ENCODE data around the gene FAM114A2.
A peak's percentile ranks its signal among the peaks of the same experiment; 100 is the strongest.

The FAM114A2 gene

GRCh38 chr5:153974813-153975163, 63.9 kb downstream of the FAM114A2 start:
- no peak for DNase-seq (ENCODE audit: low read depth)
- H3K4me3 ChIP-seq (ENCODE audit: low read depth, low read length) = no peak overlapping the region
- TF ChIP-seq MAX (IDR thresholded peaks at IDR 0.05; ENCODE audit: low read depth, low read length) (no peak), POLR2A (IDR thresholded peaks at IDR 0.05; ENCODE audit: extremely low read depth, insufficient read length) (no peak), MYC (IDR thresholded peaks at IDR 0.05; ENCODE audit: low read depth, low read length) (no peak), CTCF (IDR thresholded peaks at IDR 0.05; ENCODE audit: low read depth, low read length) (no peak)

DNA sequence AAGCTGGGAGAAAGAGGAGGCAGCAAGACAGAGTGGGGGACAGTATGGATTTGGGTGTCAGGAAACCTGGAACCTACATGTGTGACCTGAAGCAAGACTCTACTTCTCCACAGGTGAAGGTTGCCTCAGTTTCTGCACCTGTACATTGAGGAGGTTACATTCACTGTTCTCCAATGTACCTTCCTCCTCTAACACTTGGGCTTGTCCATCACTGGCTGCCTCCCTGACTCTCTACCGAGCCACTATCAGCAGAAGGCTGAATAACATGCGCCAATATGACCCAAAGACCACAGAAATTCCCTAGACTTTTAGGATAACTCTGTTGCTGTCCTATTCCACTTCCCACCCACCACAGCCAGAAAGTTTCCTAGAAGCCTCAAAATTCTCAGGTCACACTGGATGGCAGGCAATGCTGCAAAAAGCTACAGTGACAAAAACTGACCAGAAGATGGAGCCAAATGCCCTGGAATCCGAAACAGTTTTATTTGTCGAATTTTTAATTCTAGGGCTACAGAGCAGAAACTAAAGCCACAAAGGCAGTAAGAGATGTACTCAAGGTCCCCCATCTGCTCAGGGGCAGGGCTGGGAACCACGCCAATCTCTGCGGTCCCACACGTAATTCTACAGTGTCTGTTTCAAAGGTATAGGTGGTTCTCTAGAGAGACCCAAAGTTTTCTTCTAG, 64.4 kb downstream of the FAM114A2 start:
- no peak overlapping the region for H3K4me3 ChIP-seq (ENCODE audit: low read depth, low read length)
- TF ChIP-seq CTCF (IDR thresholded peaks at IDR 0.05; ENCODE audit: low read depth, low read length) (peak; percentile 59), MAX (IDR thresholded peaks at IDR 0.05; ENCODE audit: low read depth, low read length) (no peak)
- DNase-seq (ENCODE audit: low read depth) = peak; percentile 53

DNA sequence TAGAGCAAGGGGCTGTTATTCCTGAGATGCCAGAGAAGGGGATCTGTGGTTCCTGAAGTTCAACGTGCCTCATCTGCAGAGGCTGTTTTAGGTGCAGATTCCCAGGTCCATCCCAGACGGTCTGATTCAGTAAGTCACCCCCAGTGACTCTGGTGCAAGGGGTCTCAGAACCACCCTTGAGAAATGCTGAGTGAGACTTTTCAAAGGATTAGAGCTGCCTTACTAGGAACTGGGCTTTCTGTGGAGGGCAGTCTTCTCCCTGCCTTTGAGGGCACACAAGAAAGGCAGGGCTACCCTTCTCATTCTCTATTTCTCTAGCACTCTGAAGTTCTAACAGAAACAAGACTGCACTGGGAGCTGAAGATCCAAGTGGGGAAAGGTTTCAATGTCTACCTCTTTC, 66.5 kb downstream of the FAM114A2 start:
- no peak overlapping the region for H3K4me3 ChIP-seq (ENCODE audit: low read depth, low read length)
- TF ChIP-seq CTCF (IDR thresholded peaks at IDR 0.05; ENCODE audit: low read depth, low read length) (no peak), POLR2A (IDR thresholded peaks at IDR 0.05; ENCODE audit: extremely low read depth, insufficient read length) (no peak), MYC (IDR thresholded peaks at IDR 0.05; ENCODE audit: low read depth, low read length) (no peak), MAX (IDR thresholded peaks at IDR 0.05; ENCODE audit: low read depth, low read length) (no peak)
- DNase-seq (ENCODE audit: low read depth) = no peak

- no peak overlapping the region for H3K4me3 ChIP-seq (ENCODE audit: low read depth, low read length)
- no peak for DNase-seq (ENCODE audit: low read depth)
- no peak for TF ChIP-seq POLR2A (IDR thresholded peaks at IDR 0.05; ENCODE audit: extremely low read depth, insufficient read length)
- TF ChIP-seq MYC (IDR thresholded peaks at IDR 0.05; ENCODE audit: low read depth, low read length) = no peak
- no peak for TF ChIP-seq MAX (IDR thresholded peaks at IDR 0.05; ENCODE audit: low read depth, low read length)
- TF ChIP-seq CTCF (IDR thresholded peaks at IDR 0.05; ENCODE audit: low read depth, low read length) = no peak
Measured at GRCh38 chr5:153970496-153970895, 68.2 kb downstream of the FAM114A2 start.

GRCh38 chr5:153969563-153969895, 69.2 kb downstream of the FAM114A2 start:
- H3K4me3 ChIP-seq (ENCODE audit: low read depth, low read length) = no peak overlapping the region
- peak; percentile 24 for DNase-seq (ENCODE audit: low read depth)
- TF ChIP-seq MYC (IDR thresholded peaks at IDR 0.05; ENCODE audit: low read depth, low read length) = no peak
- no peak for TF ChIP-seq MAX (IDR thresholded peaks at IDR 0.05; ENCODE audit: low read depth, low read length)
- TF ChIP-seq POLR2A (IDR thresholded peaks at IDR 0.05; ENCODE audit: extremely low read depth, insufficient read length) = no peak
- no peak for TF ChIP-seq CTCF (IDR thresholded peaks at IDR 0.05; ENCODE audit: low read depth, low read length)

Measured in NB4 (cell line).